HG03571 (cell line): ENCODE measurements around the gene MIA2.
"Not testable (repeated sequence)": the region's sequence is repeated elsewhere in the genome, so short reads cannot be mapped to it uniquely, and the experiment has no call there.

Experiments used
- ATAC-seq: cut with Tn5 transposase; IDR thresholded peaks from one replicate; pipeline ENCODE4 v1.9.1; 2021; ENCODE audit not compliant: unreplicated experiment

Gene MIA2

DNA sequence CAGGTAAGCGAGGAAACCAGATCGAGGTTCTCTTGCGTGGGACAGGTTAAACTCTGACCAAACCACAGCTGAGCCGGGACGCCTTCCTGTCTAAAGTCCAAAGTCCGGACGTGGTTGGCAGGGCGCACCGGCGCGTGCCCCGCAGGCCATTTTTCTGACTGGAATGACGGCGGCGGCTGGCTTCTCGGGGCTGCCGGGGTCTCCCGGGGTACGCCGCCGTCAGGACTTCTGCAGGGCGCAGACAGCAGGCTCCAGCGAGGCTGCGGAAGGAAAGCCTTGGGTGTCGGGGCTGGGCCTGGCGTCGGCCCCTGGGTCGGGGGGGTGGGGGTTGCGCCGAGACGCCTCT is 32.8 kb downstream of the MIA2 start:
- ATAC-seq: peak; percentile 50

GRCh38 chr14:39266871-39267607 is 33.3 kb downstream of the MIA2 start:
- ATAC-seq: peak; percentile 83

- ATAC-seq: no peak
Observed at GRCh38 chr14:39267608-39268005, 33.9 kb downstream of the MIA2 start.

GRCh38 chr14:39268393-39268792 is 34.7 kb downstream of the MIA2 start:
- ATAC-seq: no peak

DNA sequence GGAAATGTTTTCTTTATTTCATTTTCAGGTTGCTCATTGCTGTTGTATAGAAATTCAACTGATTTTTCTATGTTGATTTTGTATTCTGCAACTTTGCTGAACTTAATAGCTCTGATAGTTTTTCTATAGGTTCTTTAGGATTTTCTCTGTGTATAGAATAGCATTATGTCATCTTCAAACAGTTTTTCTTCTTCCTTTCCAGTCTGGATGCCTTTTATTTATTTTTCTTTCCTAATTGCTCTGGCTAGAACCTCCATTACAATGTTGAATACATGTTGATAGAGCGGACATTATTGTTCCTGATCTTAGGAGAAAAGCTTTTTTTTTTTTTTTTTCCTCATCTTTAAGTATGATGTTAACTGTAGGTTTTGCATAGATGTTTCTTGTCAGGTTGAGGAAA is 39.2 kb downstream of the MIA2 start:
- no peak for ATAC-seq

DNA sequence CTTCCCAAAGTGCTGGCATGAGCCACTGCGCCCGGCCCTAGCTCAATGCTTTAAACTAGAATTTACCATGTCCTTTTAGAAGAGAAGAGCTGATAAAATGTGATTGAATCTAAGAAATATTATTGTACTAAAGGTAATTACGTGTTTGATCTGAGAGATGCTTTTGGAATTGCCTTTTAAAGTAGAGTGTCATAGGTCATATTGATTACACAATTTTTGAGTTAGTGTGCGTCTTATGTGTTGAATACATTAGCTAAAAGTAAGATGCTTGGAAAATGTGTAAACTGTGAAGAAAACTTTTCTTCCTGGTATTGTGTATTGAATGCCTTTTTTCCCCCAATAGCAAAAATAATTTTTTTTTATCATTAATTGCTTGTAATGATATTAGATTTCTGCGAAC is 41.7 kb downstream of the MIA2 start:
- no peak for ATAC-seq

GRCh38 chr14:39276005-39276404 is 42.3 kb downstream of the MIA2 start:
- ATAC-seq: no peak

- no peak for ATAC-seq
Observed at GRCh38 chr14:39276579-39277114, 42.9 kb downstream of the MIA2 start.

- no peak for ATAC-seq
Observed at GRCh38 chr14:39279515-39279914, 45.8 kb downstream of the MIA2 start.

GRCh38 chr14:39280678-39281077 is 47.0 kb downstream of the MIA2 start:
- not testable (repeated sequence) for ATAC-seq

GRCh38 chr14:39289523-39289922 is 55.8 kb downstream of the MIA2 start:
- no peak for ATAC-seq

DNA sequence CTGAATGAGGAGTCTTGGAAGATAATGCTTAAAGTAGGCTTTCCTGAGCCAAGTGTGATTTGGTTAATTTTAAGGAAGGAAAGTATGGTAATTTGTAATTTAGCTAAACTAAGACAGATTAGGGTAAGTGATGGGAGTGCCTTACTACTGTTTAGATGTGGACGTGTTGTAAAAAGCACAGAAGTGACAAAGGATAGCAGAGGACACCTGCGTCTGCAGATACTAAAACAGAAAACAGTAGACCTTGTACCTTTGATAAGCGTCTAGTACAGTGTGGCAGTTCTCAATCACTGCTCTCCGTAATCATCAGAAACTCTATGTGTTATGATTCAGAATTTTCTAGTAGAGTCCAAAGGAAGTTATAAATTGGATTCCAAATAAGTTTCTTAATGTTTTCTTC is 58.0 kb downstream of the MIA2 start:
- ATAC-seq: no peak

DNA sequence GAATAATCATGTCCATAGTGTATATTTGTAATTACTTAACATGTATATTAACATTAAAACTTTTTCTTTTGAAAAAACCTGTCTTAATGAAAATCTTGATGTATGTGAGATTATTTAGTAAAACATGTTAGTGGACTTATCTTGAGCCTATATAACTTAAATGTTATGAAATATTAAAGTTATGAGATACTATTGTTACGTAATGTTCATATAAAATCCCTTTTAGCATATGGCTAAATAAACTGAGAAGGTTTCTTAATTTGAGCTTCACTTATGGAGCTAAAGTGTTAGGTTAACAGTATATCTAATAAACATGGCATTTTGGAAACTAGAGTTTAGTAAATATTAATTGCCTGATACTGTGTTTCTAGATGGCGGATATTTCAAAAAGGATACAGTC is 59.9 kb downstream of the MIA2 start:
- ATAC-seq: no peak

- not testable (repeated sequence) for ATAC-seq
Observed at GRCh38 chr14:39300389-39300788, 66.7 kb downstream of the MIA2 start.

- no peak for ATAC-seq
Observed at GRCh38 chr14:39302124-39302810, 68.6 kb downstream of the MIA2 start.

DNA sequence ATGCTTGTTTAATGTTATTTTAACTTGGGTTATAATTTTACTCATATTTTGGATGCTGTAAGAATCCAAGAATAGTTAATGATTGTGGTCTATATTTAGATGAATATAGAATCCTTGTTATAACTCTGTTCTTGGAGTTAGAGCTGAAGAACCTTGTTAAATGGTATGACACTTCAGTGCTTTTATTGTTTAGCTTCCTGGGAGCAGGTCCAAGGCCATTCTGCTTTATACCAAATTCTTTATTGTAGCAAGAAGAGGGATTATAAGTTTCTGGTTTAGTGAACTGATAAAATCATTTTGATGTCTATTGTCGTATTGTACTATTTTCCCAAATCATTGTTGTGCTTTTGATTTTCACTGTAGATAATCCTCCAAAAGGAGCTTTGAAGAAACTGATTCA is 69.4 kb downstream of the MIA2 start:
- ATAC-seq: no peak

- ATAC-seq: no peak
Observed at GRCh38 chr14:39307815-39308214, 74.1 kb downstream of the MIA2 start.

DNA sequence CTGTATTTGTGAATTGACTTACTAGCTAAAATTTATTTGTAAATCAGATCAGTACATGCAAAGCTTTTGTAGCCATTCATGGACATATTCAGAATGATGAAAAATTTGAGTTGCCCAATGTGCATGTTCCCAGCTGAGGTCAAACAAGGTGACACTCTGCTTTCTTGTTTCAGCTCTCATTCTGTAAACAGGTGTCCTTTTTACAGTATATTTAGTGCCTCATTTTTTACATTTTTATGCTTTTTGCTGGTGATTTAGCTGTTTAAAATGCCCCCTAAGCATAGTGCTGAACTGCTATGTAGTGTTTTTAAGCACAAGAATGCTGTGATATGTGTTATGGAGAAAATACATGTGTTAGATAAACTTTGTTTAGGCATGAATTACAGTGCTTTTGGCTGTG is 76.3 kb downstream of the MIA2 start:
- ATAC-seq: no peak

GRCh38 chr14:39315859-39316444 is 82.2 kb downstream of the MIA2 start:
- no peak for ATAC-seq

DNA sequence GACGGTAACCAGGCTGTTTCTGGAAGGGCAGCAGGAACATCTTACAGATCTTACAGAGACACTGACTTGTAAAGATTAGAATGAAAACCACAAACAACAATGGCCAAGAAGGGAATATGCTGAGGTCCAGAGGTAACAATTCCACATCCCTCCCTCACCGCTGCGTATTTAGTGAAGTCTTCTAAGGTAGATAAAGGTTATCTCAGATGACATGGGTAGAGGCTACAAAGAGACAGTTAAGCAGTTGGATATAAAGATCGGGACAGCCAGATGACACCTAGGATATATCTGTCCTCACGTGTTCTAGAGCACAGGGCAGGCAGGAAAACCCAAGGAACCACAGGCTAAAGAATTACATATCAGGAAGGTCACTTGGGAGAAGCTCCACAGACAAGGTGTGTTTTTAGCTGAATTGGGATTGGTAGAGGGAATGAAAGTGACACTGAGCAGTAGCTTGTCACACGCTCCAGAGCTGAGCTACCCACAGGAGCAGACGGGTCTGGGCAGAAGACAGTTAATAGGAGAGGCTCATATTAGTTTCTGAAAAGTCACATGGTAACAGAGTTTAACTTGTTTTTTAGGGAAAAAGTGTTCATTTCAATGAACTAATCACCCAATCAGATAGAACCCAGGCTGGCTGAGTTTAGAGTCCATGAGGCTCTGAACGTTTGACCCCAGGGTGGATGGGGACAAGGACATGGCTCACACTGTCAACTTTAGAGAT is 83.3 kb downstream of the MIA2 start:
- ATAC-seq: no peak

DNA sequence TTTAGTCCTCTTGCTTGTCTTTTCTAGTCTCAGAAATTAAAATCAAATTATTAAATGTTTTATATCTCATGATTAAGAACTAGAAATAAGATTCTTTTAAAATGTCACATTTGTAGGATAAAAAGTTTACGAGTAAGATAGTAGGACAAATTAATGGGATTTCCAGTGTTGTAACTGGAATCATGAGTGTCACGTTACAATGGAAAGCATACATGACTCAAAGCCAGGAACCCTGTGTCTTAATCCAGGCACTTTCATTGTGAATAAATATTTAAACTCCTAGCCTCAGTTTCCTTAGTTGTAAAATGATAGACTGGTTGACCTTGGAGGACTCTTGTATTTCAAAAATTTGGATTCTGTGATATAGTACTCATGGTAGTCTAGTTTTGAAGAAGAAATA is 84.9 kb downstream of the MIA2 start:
- ATAC-seq: no peak

GRCh38 chr14:39319381-39319780 is 85.7 kb downstream of the MIA2 start:
- ATAC-seq: no peak
